Hypothalamus (tissue), 51 donors: ENCODE measurements around the gene CLMP.
A peak's percentile ranks its signal among the peaks of the same experiment; 100 is the strongest.

Experiments
- DNase-seq, 51 donors: peaks; one replicate each; lab custom pipeline; 2025; lab: John Stamatoyannopoulos, UW

The CLMP gene

DNA sequence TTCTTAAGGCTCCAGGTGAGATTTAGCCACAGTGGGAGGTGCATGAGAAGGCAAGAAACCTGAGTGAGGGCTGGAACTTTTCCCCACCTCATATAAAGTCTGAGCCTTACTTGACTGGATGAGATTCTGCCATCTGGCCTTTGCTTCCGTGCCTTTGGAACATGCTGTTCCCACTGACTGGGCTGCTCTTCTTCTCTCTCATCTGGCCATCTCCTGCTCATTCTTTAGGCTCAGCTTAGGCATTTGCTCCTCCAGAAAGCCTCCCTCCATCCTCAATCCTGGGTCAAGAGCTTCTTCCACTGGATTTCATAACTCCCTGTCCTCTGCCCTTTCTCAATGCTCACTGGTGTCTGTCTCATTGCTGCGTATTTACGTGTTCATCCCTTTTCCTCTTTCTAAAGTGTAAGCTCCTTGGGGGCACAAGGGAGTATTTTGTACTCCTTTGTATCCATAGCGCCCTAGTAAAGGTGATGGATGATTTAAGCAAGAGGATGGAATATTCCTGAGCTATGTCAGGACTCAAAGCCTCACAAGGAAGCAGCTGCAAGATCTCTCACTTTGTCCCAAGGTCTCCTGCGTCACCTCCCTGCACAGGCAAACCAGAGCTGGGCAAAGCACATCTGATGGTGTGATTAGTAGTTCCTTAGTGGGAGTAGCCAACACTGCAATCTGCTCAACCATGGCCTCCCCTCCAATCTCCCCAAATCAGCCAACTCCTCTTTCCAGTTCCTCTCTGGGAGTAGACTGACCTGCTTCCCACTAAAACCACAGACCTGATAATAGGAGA is 148.4 kb downstream of the CLMP start:
- no peak for DNase-seq

- DNase-seq, result no peak
Observed at GRCh38 chr11:123045101-123045500, 149.9 kb downstream of the CLMP start.

DNA sequence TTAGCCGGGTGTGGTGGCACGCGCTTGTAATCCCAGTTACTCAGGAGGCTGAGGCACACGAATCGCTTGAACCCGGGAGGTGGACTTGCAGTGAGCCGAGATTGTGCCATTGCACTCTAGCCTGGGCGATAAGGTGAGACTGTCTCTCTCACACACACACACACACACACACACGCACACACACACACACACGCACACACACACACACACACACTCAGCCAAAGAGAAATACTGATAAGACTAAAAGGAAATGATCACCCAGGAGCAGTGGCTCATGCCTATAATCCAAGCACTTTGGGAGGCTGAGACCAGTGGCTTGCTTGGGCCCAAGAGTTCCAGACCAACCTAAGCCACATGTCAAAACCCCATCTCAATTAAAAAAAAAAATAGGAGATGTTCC is 153.9 kb downstream of the CLMP start:
- no peak for DNase-seq

GRCh38 chr11:123040111-123040432 is 155.0 kb downstream of the CLMP start:
- no peak for DNase-seq

DNA sequence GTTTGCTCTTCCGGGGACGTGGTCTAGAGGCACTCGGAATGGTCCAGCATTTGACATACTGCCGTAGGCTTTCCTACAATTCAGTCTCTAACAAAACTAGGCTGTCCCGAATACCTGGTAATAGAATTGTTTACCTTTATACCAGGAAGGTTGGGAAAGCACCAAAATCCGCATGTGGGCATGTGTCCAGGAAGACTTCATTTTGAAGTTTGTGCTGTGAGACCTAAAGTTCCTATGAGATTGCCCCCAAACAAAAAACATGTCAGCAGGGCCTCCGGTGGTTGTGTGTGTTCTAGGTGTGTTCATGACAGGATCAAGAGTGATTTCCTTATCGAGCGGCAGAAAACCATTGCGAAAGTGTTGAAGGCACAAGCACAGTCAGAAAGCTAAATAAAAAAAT is 159.2 kb downstream of the CLMP start:
- no peak for DNase-seq

DNA sequence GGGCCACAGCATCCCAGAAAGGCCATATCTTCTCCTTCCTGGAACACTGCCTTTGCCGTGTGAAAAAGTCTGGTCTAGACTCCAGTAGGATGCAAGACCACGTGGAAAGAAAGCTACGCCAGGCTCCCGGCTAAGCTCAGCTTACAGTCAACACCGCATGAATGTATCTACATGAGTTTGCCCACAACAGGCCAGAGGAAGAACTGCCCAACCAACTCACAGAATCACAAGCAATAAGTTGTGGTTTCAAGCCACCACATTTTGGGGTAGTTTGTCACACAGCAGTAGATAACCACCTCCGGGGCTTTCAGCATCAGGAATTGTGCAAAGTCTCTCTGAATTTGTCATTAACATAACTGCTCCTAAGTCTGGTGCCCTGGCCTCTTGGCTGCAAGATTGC is 160.5 kb downstream of the CLMP start:
- no peak for DNase-seq

- no peak for DNase-seq
Observed at GRCh38 chr11:123033895-123034294, 161.2 kb downstream of the CLMP start.

GRCh38 chr11:123030517-123030916 is 164.5 kb downstream of the CLMP start:
- no peak for DNase-seq

GRCh38 chr11:123020968-123021367 is 174.1 kb downstream of the CLMP start:
- peak in 8 of 51 donors; percentile 2 to 19 (median 6) for DNase-seq
